ENCODE results near the gene NOS3. TPM values are rescaled to one million over a fixed set of nuclear protein-coding genes. Genes with fewer than 3 reads are reported as not detected.
A peak's percentile ranks its signal among the peaks of the same experiment; 100 is the strongest.

The NOS3 gene
- total and polyA plus RNA-seq, 9 of the 15 experiments (the other 6 are each of a cell fraction or from before 2014, with no cell fraction given) = 1.1 to 121 (median 23.6) TPM

GRCh38 chr7:151057989-151058780 is 67.4 kb downstream of the NOS3 start (continued):
- TF ChIP-seq RNF219 (CRISPR knock-in tag; IDR thresholded peaks at IDR 0.05) (no peak), FIP1L1 (IDR thresholded peaks at IDR 0.05; ENCODE audit: low read depth, low read length, poor library complexity, severe bottlenecking) (peak; percentile 1), ZNF134 (CRISPR knock-in tag; conservative IDR thresholded peaks at IDR 0.05) (no peak), SAFB (IDR thresholded peaks at IDR 0.05; ENCODE audit: borderline replicate concordance, low read depth, low read length) (no peak), GATAD2A (IDR thresholded peaks at IDR 0.05) (peak; percentile 73), ZFP36 (IDR thresholded peaks at IDR 0.05; ENCODE audit: low read depth, low read length, partially characterized antibody) (peak; percentile 15), KLF13 (tag; IDR thresholded peaks at IDR 0.05; ENCODE audit: borderline replicate concordance, low read depth) (peak; percentile 22; the same call in 1 of the 2 replicates), EP400 (IDR thresholded peaks at IDR 0.05) (no peak), SETDB1 (IDR thresholded peaks at IDR 0.05; ENCODE audit: low read length) (peak; percentile 7), ZEB2 (IDR thresholded peaks at IDR 0.05) (no peak), HEY1 (CRISPR knock-in tag; IDR thresholded peaks at IDR 0.05; ENCODE audit: borderline replicate concordance) (peak; percentile 69; the same call in 1 of the 2 replicates), E2F8 (IDR thresholded peaks at IDR 0.05; ENCODE audit: low read depth, partially characterized antibody) (peak; percentile 21), THRB (CRISPR knock-in tag; conservative IDR thresholded peaks at IDR 0.05) (0 out of 2 replicates have a peak, but pooled peaks have one; percentile 51), DIDO1 (tag; IDR thresholded peaks at IDR 0.05; ENCODE audit: low read depth) (peak; percentile 39; the same call in 1 of the 2 replicates), ZNF75A (CRISPR knock-in tag; IDR thresholded peaks at IDR 0.05) (no peak), MAX (CRISPR knock-in tag; IDR thresholded peaks at IDR 0.05) (peak; percentile 44; the same call in 1 of the 2 replicates), FOSL1 (tag; conservative IDR thresholded peaks at IDR 0.05) (peak; percentile 64; the same call in 1 of the 2 replicates), MYC (IDR thresholded peaks at IDR 0.05; ENCODE audit: low read depth, low read length) (peak; percentile 64; the same call in 1 of the 2 replicates), MYC (CRISPR knock-in tag; IDR thresholded peaks at IDR 0.05; ENCODE audit: borderline replicate concordance, low read depth) (peak; percentile 48; the same call in 1 of the 2 replicates), NCOA6 (IDR thresholded peaks at IDR 0.05) (no peak), CREM (IDR thresholded peaks at IDR 0.05; ENCODE audit: low read depth) (peak; percentile 95), TAF1 (IDR thresholded peaks at IDR 0.05; ENCODE audit: control insufficient read depth, extremely low read depth, insufficient read depth, low read length, severe bottlenecking) (peak; percentile 57)

Data from K562 (cell line).